GM18870 (cell line): ENCODE measurements around the gene ADAMTS17.

Experiments used
- ATAC-seq: cut with Tn5 transposase; IDR thresholded peaks from one replicate; pipeline ENCODE4 v1.9.1; 2021; ENCODE audit warnings: moderate library complexity; ENCODE audit not compliant: unreplicated experiment

ADAMTS17 gene

DNA sequence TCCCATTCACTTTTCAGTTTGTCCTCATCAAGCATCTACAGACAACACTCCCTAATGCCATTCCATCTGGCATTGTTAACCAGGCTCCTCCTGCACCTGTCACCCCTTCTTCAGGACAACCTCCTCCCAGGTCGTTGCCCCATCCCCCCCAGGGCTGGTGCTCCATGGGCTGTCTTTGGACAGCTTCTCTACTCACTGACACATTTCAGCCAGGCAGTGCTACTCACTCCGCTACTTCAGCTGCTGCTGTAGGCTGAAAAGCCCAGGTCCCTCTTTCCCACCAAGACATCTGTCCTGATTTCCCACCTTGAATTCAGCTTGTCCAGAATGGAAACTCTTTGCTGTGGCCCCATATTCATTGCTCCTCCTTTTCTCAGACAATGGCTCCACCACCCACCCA, 61.9 kb downstream of the ADAMTS17 start:
- ATAC-seq: no peak

- ATAC-seq: no peak
Measured at GRCh38 chr15:100279446-100279845, 62.3 kb downstream of the ADAMTS17 start.

DNA sequence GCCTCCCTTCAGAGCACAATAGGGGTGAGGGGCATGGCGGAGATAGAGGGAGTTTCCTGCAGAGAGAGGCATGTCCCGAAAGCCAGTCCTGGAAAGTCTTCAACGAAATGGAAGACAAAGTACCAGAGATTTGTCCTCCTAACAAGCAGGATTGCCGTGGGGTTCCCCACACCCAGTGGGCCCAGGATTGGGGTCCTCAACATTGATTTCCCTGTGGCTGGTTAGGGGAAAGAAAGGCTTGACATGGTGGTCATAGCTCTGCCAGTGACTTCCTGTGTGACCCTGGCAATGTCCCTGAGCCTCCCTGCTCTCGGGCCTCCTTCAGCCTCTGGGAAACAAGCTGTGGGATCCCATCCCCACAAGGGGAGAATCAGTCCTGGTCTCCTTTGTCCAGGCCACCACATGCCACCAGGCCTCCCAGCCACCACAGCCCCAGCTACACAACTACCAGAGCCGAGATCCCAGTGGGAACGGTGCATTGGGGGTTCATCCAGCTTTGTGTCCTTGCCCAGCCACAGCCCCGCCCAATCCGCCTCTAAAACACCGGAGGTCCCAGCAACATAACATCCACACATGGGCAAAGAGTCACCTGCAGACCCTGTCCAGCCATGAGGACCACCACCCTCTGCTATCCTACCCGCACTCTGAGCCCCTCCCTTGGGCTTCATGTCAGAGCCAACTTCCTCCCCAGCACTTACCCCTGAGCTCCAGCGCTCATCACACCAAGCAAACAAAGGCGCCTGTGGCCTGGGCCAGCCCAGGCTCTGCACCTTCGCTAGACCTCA, 63.0 kb downstream of the ADAMTS17 start:
- ATAC-seq: no peak

DNA sequence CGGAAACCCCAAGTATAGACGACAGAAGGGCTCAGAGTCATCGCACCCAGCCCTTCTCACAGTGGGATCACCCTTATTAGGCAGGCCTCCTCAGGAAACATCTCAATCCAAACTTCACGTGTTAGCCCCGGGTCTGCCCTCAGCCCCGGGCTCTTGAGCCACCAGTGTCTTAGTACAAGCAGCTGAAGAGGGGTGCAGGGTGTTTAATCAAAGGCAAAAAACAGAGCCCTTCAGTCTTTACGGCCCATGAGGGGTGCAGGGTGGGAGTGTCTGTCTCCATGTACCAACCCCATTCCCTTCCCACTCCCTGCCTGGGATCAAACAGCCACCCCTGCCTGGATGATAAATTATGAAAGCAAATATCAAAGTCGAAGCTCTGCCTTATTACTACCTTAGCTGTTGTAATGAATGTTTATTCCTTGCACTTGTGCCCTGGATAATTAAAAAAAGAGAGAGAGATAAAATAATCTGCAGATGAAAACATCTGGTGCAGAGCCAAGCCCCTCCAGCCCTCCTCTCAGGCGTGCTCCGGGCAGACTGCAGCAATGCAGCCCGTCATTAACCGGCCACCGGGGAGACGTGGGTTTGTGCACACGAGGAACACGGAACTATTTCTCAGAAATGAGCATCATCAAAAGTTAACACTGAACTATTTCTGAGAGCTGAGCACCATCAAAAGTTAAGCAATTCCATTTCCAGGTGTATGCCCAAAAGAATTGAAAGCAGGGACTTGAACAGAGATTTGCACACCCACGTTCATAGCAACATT, 64.5 kb downstream of the ADAMTS17 start:
- no peak for ATAC-seq

GRCh38 chr15:100276506-100276905, 65.3 kb downstream of the ADAMTS17 start:
- ATAC-seq: no peak

DNA sequence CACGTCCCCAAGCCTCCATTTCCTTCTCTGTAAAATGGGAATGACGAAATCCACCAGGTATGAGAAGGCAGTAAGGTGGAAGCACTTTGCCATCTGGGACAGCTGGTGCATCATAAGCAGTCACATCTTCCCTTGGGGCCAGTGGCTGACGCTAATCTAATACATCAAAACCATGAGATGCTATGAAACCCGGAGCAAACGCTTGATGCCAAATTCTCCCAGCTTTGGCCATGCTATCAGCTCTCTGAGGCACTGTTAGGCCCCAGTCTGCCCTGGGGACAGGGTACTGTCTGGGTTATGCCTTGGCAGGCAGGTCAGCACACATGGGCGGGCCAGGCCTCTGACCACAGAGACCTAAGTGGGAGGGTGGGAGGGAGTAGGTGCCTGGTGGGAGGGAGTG, 66.1 kb downstream of the ADAMTS17 start:
- ATAC-seq: no peak

- ATAC-seq: no peak
Measured at GRCh38 chr15:100269831-100270230, 71.9 kb downstream of the ADAMTS17 start.

GRCh38 chr15:100266166-100266565, 75.6 kb downstream of the ADAMTS17 start:
- ATAC-seq: no peak

DNA sequence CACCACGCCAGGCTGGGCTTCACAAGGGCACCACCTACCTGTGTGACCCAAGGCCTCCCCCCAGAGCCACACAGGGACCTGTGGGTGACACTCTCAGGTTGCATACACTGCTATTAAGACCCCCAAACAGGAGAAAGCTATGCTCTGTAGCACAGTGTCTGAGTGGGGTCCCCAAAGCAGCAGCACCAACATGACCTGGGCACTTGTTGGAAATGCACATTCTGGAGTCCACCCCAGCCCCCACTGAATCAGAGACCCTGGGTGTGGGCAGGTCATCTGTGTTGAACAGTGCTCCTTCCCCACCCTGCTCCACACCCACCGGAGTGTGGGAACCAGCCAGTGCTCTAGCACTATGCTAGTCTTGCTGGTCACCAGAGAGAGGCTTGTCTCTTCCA, 76.1 kb downstream of the ADAMTS17 start:
- ATAC-seq: no peak

- ATAC-seq: no peak
Measured at GRCh38 chr15:100264994-100265640, 76.7 kb downstream of the ADAMTS17 start.

- no peak for ATAC-seq
Measured at GRCh38 chr15:100263721-100264455, 77.9 kb downstream of the ADAMTS17 start.

GRCh38 chr15:100263031-100263430, 78.7 kb downstream of the ADAMTS17 start:
- no peak for ATAC-seq

- ATAC-seq: no peak
Measured at GRCh38 chr15:100261302-100262240, 80.2 kb downstream of the ADAMTS17 start.

GRCh38 chr15:100259266-100259665, 82.5 kb downstream of the ADAMTS17 start:
- ATAC-seq: no peak

DNA sequence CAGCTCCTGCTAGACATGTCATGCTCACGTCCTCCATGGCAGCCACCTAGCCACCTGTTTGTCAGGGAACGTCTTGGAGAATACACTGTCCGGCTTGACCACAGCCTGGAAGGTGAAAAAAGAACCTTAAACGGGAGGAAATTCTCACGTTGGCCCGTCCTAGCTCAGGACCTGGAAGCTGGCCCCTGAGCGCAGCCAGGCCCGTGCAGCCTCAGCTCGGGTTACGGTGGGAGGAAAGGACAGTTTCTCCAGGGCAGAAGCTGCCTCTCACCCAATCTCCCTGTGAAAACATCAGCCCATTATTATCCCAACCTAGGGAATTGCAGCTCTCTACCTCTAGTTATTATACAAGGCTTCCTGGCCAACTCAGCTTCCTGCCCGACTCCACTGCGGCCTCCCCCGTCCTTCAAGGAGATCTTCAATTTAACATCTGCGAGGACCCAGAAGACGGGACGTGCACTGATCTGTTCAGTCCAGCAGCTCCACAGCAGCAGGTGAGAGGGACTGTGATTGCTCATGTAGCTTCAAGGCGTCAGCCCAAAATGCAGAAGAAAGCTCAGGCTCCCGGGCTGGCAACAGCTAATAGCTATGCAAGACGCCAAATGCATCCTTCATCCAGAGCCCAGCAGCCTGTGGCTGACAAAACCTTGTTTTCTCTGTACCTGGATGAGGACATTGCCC, 84.7 kb downstream of the ADAMTS17 start:
- no peak for ATAC-seq

DNA sequence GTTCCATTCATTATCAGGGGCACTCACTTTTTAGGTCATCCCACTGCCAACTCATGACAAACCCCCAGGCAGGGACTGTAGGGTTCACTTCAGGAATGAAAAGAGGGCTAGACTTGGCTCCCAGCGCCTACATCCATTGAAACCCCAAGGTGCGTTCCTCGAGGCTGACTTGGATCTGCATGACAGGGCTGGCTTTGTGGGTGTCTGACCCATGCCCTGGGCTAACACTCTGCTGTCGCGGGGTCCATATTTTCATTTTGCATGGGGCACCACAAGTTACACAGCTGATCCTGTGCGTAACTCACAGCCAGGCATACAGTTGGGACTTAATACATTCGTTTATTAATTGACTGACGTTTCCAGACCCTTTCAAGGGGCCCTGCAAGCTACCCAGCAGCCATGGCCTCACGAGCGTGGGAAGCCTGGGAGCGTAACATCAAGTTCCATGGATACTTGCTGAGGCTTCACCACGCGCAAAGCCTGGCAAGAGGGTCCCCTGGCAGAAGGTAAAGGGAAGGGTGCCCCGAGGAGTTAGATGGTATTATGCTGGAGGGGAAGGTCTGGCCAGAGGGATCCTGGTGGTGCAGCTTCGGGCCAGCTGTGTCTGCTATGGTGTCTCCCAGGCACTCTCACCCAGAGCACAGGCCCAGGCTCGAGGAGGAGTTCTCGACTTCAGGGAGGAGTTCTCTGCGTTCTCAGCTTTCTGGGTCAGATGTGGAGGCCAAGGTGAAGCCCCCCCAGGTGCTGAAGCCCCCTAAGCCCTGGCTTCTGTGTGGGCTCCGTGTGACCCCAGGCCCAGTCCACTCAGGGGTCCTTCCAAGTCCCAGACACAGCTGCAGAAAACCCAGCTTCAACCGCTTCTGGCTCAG, 85.4 kb downstream of the ADAMTS17 start:
- ATAC-seq: no peak

GRCh38 chr15:100255644-100256043, 86.1 kb downstream of the ADAMTS17 start:
- ATAC-seq: no peak

- no peak for ATAC-seq
Measured at GRCh38 chr15:100254691-100255090, 87.1 kb downstream of the ADAMTS17 start.

DNA sequence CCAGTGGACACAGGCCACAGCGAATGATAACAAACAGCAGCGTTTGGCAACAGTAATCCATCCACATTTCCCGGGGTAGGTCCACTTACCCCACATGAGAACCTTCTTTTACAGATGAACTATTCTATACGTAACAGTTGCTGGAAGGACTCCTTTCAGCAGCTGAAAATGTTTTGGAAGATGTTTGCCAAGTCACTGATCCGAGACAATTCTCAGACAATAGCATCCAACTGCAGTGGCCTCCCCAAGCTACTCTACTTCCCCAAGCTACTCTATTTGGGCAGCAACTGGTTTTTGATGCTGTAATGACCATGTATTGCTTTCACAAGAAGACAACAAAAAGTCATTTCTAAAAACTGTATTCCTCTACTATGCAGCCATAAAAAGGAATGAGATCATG, 87.5 kb downstream of the ADAMTS17 start:
- ATAC-seq: no peak
